DMS 273 (cell line): ENCODE results near the gene TEX26.
A peak's percentile ranks its signal among the peaks of the same experiment; 100 is the strongest.

ENCODE experiments used
- DNase-seq: peaks from one replicate; lab custom pipeline; 2025; ENCODE audit not compliant: unreplicated experiment; lab: John Stamatoyannopoulos, UW

The TEX26 gene

GRCh38 chr13:31011193-31011860 lies 78.9 kb downstream of the TEX26 start:
- peak; percentile 13 for DNase-seq

DNA sequence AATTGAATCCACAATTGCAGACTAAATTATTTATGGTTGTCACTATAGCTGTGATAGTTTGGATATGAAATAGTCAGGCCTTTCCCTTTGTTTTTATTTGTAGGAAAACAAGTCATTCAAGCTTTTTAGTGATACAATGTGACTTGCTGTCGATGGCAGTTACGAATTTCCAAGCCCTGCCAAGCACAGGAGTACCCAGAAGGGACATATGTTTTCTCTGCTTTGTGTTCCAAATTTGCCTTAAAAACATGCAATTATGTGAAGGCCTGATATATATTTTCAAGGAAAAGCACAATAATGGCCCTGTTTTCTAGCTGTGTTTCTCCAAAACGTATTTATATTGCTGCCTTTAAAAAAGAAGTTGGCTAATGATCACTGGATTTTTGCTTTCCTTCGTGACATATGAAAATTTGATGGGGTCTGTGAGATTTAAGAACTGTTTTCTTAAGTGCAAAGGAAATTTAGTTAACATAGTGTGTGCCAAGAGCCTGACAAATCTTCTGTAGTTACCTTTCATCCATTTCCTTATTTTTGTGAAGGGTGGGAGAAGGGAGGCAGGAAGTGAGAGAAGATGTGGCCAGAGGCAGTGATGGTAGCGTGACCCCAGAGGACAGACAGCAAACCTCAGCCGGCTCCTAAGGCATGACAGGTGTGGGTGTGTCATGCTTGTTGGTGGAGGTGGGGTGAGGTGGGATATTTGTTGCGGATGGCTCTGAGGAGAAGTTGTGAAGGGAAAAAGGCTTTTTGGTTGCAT lies 79.6 kb downstream of the TEX26 start:
- DNase-seq: no peak

DNA sequence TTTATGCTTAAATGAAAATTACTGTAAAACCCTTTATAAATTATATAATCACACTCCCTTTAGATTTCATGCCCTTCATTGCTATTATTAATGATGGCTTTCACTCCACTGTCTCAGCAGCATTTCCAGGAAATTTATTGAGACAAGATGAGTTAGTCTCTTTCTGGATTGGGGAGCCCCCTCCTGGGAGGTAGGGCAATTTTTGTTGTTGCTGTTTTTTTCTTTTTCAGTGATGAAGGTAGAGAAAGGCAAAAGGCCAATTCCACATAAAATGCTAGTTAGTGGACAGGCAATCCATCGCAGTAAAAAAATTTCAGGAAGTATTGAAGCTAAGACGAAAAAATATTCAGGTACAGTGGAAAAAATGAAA lies 80.2 kb downstream of the TEX26 start:
- DNase-seq: peak; percentile 27

GRCh38 chr13:31014456-31014855 lies 82.0 kb downstream of the TEX26 start:
- no peak for DNase-seq

- DNase-seq: no peak
Measured at GRCh38 chr13:31015199-31015598, 82.7 kb downstream of the TEX26 start.

DNA sequence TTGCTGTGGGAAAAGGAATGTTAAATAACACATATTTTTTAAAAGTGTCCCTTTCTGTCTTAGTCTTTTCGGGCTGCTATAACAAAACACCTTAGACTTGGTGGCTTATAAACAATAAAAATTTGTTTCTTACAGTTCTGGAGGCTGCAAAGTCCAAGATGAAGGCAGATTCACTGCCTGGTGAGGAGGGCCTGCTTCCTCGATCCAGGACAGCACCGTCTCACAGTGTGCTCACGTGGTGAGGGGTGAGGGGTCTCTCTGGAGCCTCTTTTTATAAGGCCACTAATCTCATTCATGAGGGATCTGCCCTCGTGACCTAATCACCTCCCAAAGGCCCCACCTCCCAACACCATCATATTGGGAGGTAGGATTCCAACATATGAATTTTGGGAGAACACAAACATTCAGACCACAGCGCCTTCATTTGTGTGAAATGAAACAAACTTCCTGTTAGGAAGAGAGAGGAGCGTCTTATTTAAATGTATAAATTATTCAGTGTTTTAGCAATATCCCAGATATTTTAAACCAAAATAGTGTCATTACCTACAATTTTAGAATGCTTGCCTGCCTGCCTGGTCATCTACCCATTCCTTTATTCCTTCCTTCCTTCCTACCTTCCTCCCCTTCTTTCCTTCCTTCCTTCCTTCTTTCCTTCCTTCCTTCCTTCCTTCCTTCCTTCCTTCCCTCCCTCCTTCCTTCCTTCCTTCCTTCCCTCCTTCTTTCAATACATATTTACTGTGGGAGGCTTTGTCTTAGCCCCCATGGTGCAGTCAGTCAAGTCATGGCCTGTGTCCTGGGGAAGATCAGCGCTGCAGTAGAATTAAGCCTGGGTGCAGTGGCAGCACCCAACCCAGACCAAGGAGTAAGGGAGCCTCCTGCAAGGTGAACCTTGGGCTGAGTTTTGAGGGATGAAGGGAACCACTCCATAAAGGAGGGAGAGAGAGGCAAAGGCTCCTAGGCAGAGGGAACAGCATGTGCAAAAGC lies 84.2 kb downstream of the TEX26 start:
- no peak for DNase-seq

DNA sequence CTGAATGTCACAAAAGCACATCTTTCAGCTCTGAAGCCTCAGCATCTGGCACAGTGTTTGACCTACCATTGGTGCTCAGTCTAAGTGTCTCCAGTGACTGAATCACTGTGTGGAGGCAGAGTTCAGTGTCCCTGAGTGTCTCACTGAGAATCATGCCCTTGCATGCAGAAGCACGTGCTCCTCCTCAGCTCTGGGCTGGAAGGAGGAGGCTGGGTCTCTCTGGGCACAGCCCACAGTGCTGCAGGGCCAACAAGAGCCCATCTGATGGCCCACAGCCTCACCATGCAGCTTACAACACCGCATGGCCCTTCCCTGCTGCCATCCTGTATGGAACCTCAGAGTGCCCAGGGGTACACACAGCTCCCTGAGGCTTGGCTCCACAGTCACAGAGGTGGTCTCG lies 86.1 kb downstream of the TEX26 start:
- DNase-seq: no peak

DNA sequence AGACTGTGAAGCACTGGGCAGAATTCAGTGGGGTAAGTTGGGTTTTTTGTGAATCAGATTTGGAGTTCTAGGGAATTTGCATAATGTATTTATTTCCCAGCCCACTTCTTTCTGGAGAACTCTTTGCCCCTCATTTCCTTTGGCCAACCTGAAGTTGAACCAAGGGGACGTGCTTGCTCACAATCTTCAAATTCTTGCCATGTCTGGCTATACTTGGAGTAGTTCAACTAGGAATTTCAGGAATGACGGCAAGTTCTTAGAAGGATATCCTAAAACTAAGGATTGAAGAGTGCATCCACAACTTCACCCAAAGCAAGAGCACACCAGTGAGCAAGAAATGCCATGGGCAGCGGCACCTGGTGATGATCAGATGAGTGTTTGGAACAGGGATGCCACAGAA lies 88.5 kb downstream of the TEX26 start:
- DNase-seq: no peak

GRCh38 chr13:31022288-31022895 lies 89.9 kb downstream of the TEX26 start:
- no peak for DNase-seq

GRCh38 chr13:31022928-31023530 lies 90.6 kb downstream of the TEX26 start:
- no peak for DNase-seq
